HG02840 (cell line): ENCODE results near the gene ATP10A.
"Not testable (repeated sequence)": the region's sequence is repeated elsewhere in the genome, so short reads cannot be mapped to it uniquely, and the experiment has no call there.

Experiments used
- ATAC-seq: cut with Tn5 transposase; IDR thresholded peaks from one replicate; pipeline ENCODE4 v1.9.1; 2021; ENCODE audit warnings: mild to moderate bottlenecking, moderate library complexity, moderate number of reproducible peaks; ENCODE audit not compliant: unreplicated experiment, low FRiP score

ATP10A gene

GRCh38 chr15:25780479-25781255 lies 82.5 kb downstream of the ATP10A start:
- ATAC-seq = no peak

- ATAC-seq = no peak
Measured at GRCh38 chr15:25778161-25778560, 85.0 kb downstream of the ATP10A start.

- no peak for ATAC-seq
Measured at GRCh38 chr15:25777037-25777436, 86.1 kb downstream of the ATP10A start.

- ATAC-seq = no peak
Measured at GRCh38 chr15:25776071-25776746, 86.9 kb downstream of the ATP10A start.

- ATAC-seq = no peak
Measured at GRCh38 chr15:25775317-25775912, 87.7 kb downstream of the ATP10A start.

- no peak for ATAC-seq
Measured at GRCh38 chr15:25774871-25775270, 88.3 kb downstream of the ATP10A start.

GRCh38 chr15:25773248-25773647 lies 89.9 kb downstream of the ATP10A start:
- no peak for ATAC-seq

- no peak for ATAC-seq
Measured at GRCh38 chr15:25772500-25772899, 90.6 kb downstream of the ATP10A start.

- ATAC-seq = not testable (repeated sequence)
Measured at GRCh38 chr15:25771736-25772135, 91.4 kb downstream of the ATP10A start.

GRCh38 chr15:25771338-25771706 lies 91.8 kb downstream of the ATP10A start:
- no peak for ATAC-seq

GRCh38 chr15:25770618-25771337 lies 92.3 kb downstream of the ATP10A start:
- ATAC-seq = no peak

GRCh38 chr15:25770031-25770430 lies 93.1 kb downstream of the ATP10A start:
- ATAC-seq = no peak

- ATAC-seq = no peak
Measured at GRCh38 chr15:25768271-25768670, 94.9 kb downstream of the ATP10A start.

- no peak for ATAC-seq
Measured at GRCh38 chr15:25767356-25768151, 95.6 kb downstream of the ATP10A start.

GRCh38 chr15:25766417-25766816 lies 96.7 kb downstream of the ATP10A start:
- no peak for ATAC-seq

GRCh38 chr15:25764980-25765735 lies 98.0 kb downstream of the ATP10A start:
- ATAC-seq = no peak

GRCh38 chr15:25763954-25764353 lies 99.2 kb downstream of the ATP10A start:
- no peak for ATAC-seq

- ATAC-seq = no peak
Measured at GRCh38 chr15:25763331-25763751, 99.8 kb downstream of the ATP10A start.

- ATAC-seq = no peak
Measured at GRCh38 chr15:25761971-25762662, 101.0 kb downstream of the ATP10A start.
